Measurements from ENCODE around the gene CCDC112.

Gene CCDC112

GRCh38 chr5:115304496-115304895 is 8.0 kb upstream of the CCDC112 start:
- Histone ChIP-seq H3K4me3 (replicated peaks; ENCODE audit: insufficient read depth, low read length) (no peak overlapping the region), H3K27ac (replicated peaks) (no peak overlapping the region), H3K27me3 (ENCODE audit: insufficient read depth, poor library complexity, severe bottlenecking) (no peaks in the 10 kb centered on the region)
- TF ChIP-seq SPI1 (IDR thresholded peaks at IDR 0.05; ENCODE audit: borderline replicate concordance, low read depth): no peak
- TF ChIP-seq REST (IDR thresholded peaks at IDR 0.05; ENCODE audit: insufficient replicate concordance, low read depth): no peak
- DNase-seq (ENCODE audit: low read depth in 1 of 2, low spot score in 1 of 2): no peak

- H3K27me3 ChIP-seq (ENCODE audit: insufficient read depth, poor library complexity, severe bottlenecking): no peaks in the 10 kb centered on the region
- TF ChIP-seq CTCF (IDR thresholded peaks at IDR 0.05; ENCODE audit: insufficient read depth, low read length) (no peak), SPI1 (IDR thresholded peaks at IDR 0.05; ENCODE audit: borderline replicate concordance, low read depth) (no peak), REST (IDR thresholded peaks at IDR 0.05; ENCODE audit: insufficient replicate concordance, low read depth) (no peak), POLR2AphosphoS5 (IDR thresholded peaks at IDR 0.05; ENCODE audit: low read depth) (no peak)
- no peak overlapping the region for H3K4me3 ChIP-seq (replicated peaks; ENCODE audit: insufficient read depth, low read length)
- H3K27ac ChIP-seq (replicated peaks): no peak overlapping the region
- no peak for DNase-seq (ENCODE audit: low read depth in 1 of 2, low spot score in 1 of 2)
Measured at GRCh38 chr5:115298811-115299210, 2.4 kb upstream of the CCDC112 start.

- Histone ChIP-seq H3K27ac (replicated peaks) (no peak overlapping the region), H3K27me3 (ENCODE audit: insufficient read depth, poor library complexity, severe bottlenecking) (no peaks in the 10 kb centered on the region), H3K4me3 (replicated peaks; ENCODE audit: insufficient read depth, low read length) (no peak overlapping the region)
- TF ChIP-seq SPI1 (IDR thresholded peaks at IDR 0.05; ENCODE audit: borderline replicate concordance, low read depth) (no peak), POLR2AphosphoS5 (IDR thresholded peaks at IDR 0.05; ENCODE audit: low read depth) (no peak), REST (IDR thresholded peaks at IDR 0.05; ENCODE audit: insufficient replicate concordance, low read depth) (no peak), GABPA (IDR thresholded peaks at IDR 0.05; ENCODE audit: low read depth) (no peak), CTCF (IDR thresholded peaks at IDR 0.05; ENCODE audit: insufficient read depth, low read length) (no peak)
- DNase-seq (ENCODE audit: low read depth in 1 of 2, low spot score in 1 of 2): no peak
Measured at GRCh38 chr5:115297031-115297430, 577 bp upstream of the CCDC112 start.

GRCh38 chr5:115295777-115296123 is 704 bp downstream of the CCDC112 start:
- Histone ChIP-seq H3K27me3 (ENCODE audit: insufficient read depth, poor library complexity, severe bottlenecking) (no peaks in the 10 kb centered on the region), H3K27ac (replicated peaks) (peak overlapping the region; percentile 61), H3K4me3 (replicated peaks; ENCODE audit: insufficient read depth, low read length) (peak overlapping the region; percentile 57)
- no peak for TF ChIP-seq GABPA (IDR thresholded peaks at IDR 0.05; ENCODE audit: low read depth)
- no peak for DNase-seq (ENCODE audit: low read depth in 1 of 2, low spot score in 1 of 2)
